ENCODE data around the gene STX1B. TPM values are rescaled to one million over a fixed set of nuclear protein-coding genes. Genes with fewer than 3 reads are reported as not detected.

STX1B gene
- total RNA-seq, 4 donors from 2014 or later: 0.92 to 2.6 (median 1.8) TPM

- TF ChIP-seq EP300 (IDR thresholded peaks at IDR 0.05): no peak
- TF ChIP-seq, protein P1, sequence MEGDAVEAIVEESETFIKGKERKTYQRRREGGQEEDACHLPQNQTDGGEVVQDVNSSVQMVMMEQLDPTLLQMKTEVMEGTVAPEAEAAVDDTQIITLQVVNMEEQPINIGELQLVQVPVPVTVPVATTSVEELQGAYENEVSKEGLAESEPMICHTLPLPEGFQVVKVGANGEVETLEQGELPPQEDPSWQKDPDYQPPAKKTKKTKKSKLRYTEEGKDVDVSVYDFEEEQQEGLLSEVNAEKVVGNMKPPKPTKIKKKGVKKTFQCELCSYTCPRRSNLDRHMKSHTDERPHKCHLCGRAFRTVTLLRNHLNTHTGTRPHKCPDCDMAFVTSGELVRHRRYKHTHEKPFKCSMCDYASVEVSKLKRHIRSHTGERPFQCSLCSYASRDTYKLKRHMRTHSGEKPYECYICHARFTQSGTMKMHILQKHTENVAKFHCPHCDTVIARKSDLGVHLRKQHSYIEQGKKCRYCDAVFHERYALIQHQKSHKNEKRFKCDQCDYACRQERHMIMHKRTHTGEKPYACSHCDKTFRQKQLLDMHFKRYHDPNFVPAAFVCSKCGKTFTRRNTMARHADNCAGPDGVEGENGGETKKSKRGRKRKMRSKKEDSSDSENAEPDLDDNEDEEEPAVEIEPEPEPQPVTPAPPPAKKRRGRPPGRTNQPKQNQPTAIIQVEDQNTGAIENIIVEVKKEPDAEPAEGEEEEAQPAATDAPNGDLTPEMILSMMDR (IDR thresholded peaks at IDR 0.05): no peak
- intact Hi-C loops (cut with DNase I): no loop called here
- H3K27me3 ChIP-seq: no peaks in the 10 kb centered on the region
- H3K36me3 ChIP-seq: peaks cover 57 to 100% (median 97%) of the 10 kb centered on the region in 4 donors
- no peaks in the 10 kb centered on the region for H3K9me3 ChIP-seq
- no peak for DNase-seq (ENCODE audit: extremely low spot score)
- H3K4me3 ChIP-seq: no peak overlapping the region
- H3K27ac ChIP-seq (replicated peaks in 1 of 4): no peak overlapping the region
- peaks cover 0 to 5% (median under 1%) of the 10 kb centered on the region in 4 donors for H3K4me1 ChIP-seq
- 89% methylated on average over 31 of the region's 62 CpGs for WGBS
These were observed 31.0 kb downstream of the STX1B start for GRCh38 chr16:30979170-30980022.

DNA sequence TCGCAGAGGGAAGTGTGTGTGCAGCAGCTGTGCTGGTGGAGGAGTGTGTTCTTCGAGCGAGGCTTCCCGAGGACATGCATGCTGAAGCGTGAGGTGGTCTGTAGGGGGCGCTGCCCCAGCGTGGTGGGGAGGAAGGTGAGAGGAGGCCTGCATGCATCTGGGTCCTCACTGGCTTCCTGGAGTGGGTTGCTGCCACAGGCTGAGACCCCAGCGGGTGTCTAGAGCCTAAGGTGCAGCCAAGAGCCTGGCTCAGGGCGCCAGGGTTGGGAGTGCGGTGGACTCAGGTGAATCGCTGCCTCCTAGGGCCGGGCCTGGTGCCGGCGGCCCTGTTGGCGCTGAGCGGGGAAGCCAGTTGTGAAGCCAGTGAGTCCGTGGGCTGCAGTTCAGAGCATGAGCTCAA lies 32.9 kb downstream of the STX1B start:
- intact Hi-C loops (cut with DNase I): no loop called here
- H3K36me3 ChIP-seq: peaks cover 64 to 100% (median 98%) of the 10 kb centered on the region in 4 donors
- H3K4me1 ChIP-seq: no peaks in the 10 kb centered on the region
- DNase-seq (ENCODE audit: extremely low spot score): no peak
- no peaks in the 10 kb centered on the region for H3K9me3 ChIP-seq
- no peak overlapping the region for H3K4me3 ChIP-seq
- WGBS: 75% methylated on average over 15 of the region's 17 CpGs
- H3K27ac ChIP-seq (replicated peaks in 1 of 4): no peak overlapping the region
- no peaks in the 10 kb centered on the region for H3K27me3 ChIP-seq
- TF ChIP-seq, protein P1 (IDR thresholded peaks at IDR 0.05): no peak
- no peak for TF ChIP-seq EP300 (IDR thresholded peaks at IDR 0.05)
- TF ChIP-seq POLR2AphosphoS5 (IDR thresholded peaks at IDR 0.05): no peak
- no peak for TF ChIP-seq POLR2A (IDR thresholded peaks at IDR 0.05; ENCODE audit: low read depth)

DNA sequence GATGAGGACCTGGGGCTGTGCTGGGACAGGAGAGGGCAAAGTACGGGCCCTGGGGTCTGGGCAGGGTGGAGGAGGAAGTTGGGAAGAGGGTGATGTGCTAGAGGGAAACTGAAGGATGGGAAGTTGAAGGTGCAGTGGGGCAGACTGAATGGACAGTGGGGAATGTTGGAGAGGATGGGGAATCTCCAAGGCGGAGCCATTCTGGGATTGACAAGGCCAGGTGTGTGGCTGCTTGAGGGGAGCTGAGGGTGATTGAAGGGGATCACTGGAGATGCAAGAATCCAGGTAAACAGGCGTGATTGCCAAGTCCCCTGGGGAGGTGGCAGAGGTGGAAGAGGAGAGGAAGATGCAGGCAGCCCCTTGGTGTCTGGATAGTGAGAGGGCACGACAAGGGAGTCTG lies 34.0 kb downstream of the STX1B start:
- no peaks in the 10 kb centered on the region for H3K4me1 ChIP-seq
- DNase-seq (ENCODE audit: extremely low spot score): no peak
- peaks cover 74 to 100% (median 98%) of the 10 kb centered on the region in 4 donors for H3K36me3 ChIP-seq
- H3K9me3 ChIP-seq: no peaks in the 10 kb centered on the region
- no peaks in the 10 kb centered on the region for H3K27me3 ChIP-seq
- no peak overlapping the region for H3K4me3 ChIP-seq
- TF ChIP-seq POLR2A (IDR thresholded peaks at IDR 0.05; ENCODE audit: low read depth) (no peak), EP300 (IDR thresholded peaks at IDR 0.05) (no peak), POLR2AphosphoS5 (IDR thresholded peaks at IDR 0.05) (no peak)
- TF ChIP-seq, protein P1 (IDR thresholded peaks at IDR 0.05): no peak
- 86% methylated on average over 4 of the region's 4 CpGs for WGBS
- intact Hi-C loops (cut with DNase I): no loop called here
- H3K27ac ChIP-seq (replicated peaks in 1 of 4): no peak overlapping the region

GRCh38 chr16:30974348-30974747 lies 36.1 kb downstream of the STX1B start:
- H3K4me1 ChIP-seq: no peaks in the 10 kb centered on the region
- DNase-seq (ENCODE audit: extremely low spot score): no peak
- TF ChIP-seq POLR2AphosphoS5 (IDR thresholded peaks at IDR 0.05): no peak
- TF ChIP-seq, protein P1 (IDR thresholded peaks at IDR 0.05): no peak
- no peak overlapping the region for H3K4me3 ChIP-seq
- H3K27me3 ChIP-seq: no peaks in the 10 kb centered on the region
- H3K27ac ChIP-seq (replicated peaks in 1 of 4): no peak overlapping the region
- H3K36me3 ChIP-seq: peaks cover 75 to 100% (median 98%) of the 10 kb centered on the region in 4 donors
- 96% methylated on average over 6 of the region's 6 CpGs for WGBS
- H3K9me3 ChIP-seq: no peaks in the 10 kb centered on the region
- intact Hi-C loops (cut with DNase I): no loop called here

Measured in esophagus muscularis mucosa (tissue), 4 donors.